T-helper 2 cell treated with Interferon-gamma antibody and Interleukin-4, amounts not matched to agents 5 μg/mL and 100 μg/mL, for 36 hours (primary cell): ENCODE measurements around the gene ZFAND5.

ENCODE experiments used
- DNase-seq: peaks from one replicate; pipeline ENCODE4 v3.0.0; 2021; ENCODE audit warnings: low spot score
- H3K27ac Mint-ChIP-seq: one replicate; pipeline ENCODE4 v1.8.0; 2021; ENCODE audit warnings: mild to moderate bottlenecking, mixed read lengths
- H3K27me3 Mint-ChIP-seq: one replicate; pipeline ENCODE4 v1.8.0; 2021; ENCODE audit warnings: low read depth, mixed read lengths
- H3K36me3 Mint-ChIP-seq: one replicate; pipeline ENCODE4 v1.8.0; 2021; ENCODE audit warnings: low read depth, mixed read lengths
- H3K4me1 Mint-ChIP-seq: one replicate; pipeline ENCODE4 v1.8.0; 2021; ENCODE audit warnings: low read depth, mixed read lengths
- H3K4me3 Mint-ChIP-seq: one replicate; pipeline ENCODE4 v1.8.0; 2022; ENCODE audit warnings: mild to moderate bottlenecking, moderate library complexity, mixed read lengths
- H3K9me3 Mint-ChIP-seq: one replicate; pipeline ENCODE4 v1.8.0; 2021; ENCODE audit warnings: mixed read lengths

Gene ZFAND5

DNA sequence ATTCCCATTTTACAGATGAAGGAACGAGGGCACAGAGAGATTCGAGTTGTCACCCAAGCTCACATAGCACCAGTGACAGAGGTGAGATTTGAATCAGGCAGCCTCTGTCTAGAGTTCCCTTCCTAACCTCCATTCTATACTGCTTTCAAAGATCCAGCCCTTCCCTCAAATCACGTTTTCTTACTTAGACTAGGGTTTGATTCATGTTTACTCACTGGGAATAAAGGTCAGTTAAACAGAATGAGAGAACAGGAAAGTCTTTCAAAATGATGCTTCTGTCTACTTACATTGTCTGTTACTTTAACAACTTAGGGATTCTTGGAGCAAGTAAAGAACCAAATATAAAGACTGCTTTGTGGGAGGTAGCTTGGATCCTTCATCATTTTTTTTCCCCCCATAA, 40.0 kb downstream of the ZFAND5 start:
- H3K4me3 Mint-ChIP-seq = no peak overlapping the region
- no peak overlapping the region for H3K27ac Mint-ChIP-seq
- no peaks in the 10 kb centered on the region for H3K36me3 Mint-ChIP-seq
- H3K4me1 Mint-ChIP-seq = no peaks in the 10 kb centered on the region
- H3K9me3 Mint-ChIP-seq = no peaks in the 10 kb centered on the region
- H3K27me3 Mint-ChIP-seq = peaks cover 14% of the 10 kb centered on the region
- DNase-seq = no peak

GRCh38 chr9:72322678-72323077, 42.3 kb downstream of the ZFAND5 start:
- H3K27me3 Mint-ChIP-seq = peaks cover 16% of the 10 kb centered on the region

DNA sequence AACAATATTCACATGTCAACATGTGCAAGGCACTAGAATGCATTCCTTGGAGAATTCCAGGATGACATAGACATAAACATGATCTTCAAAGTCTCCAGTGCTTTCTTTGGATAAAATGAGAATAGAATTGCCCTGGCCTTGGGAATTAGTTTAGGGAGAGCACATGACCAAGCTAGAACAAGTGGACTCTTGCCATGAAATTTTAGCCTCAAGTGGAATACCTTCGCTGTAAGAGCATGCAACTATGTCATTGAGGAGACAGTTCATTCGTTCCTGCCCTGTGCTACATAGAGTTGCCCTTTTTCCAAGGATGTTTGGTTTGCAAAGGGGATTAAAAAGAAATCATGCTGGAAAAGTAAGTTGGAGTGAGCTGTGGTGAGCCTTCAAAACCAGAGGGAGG, 42.7 kb downstream of the ZFAND5 start:
- H3K27me3 Mint-ChIP-seq = peaks cover 16% of the 10 kb centered on the region
- H3K27ac Mint-ChIP-seq = no peak overlapping the region
- H3K9me3 Mint-ChIP-seq = no peaks in the 10 kb centered on the region
- no peaks in the 10 kb centered on the region for H3K36me3 Mint-ChIP-seq
- H3K4me1 Mint-ChIP-seq = no peaks in the 10 kb centered on the region
- DNase-seq = no peak
- no peak overlapping the region for H3K4me3 Mint-ChIP-seq

More at GRCh38 chr9:72322678-72323077, 42.3 kb downstream of the ZFAND5 start:
- no peak for DNase-seq
- H3K4me1 Mint-ChIP-seq = no peaks in the 10 kb centered on the region
- no peak overlapping the region for H3K4me3 Mint-ChIP-seq
- H3K9me3 Mint-ChIP-seq = no peaks in the 10 kb centered on the region
- no peaks in the 10 kb centered on the region for H3K36me3 Mint-ChIP-seq
- no peak overlapping the region for H3K27ac Mint-ChIP-seq

- DNase-seq = no peak
- Mint-ChIP-seq H3K4me1 (no peaks in the 10 kb centered on the region), H3K27ac (no peak overlapping the region), H3K9me3 (no peaks in the 10 kb centered on the region), H3K36me3 (no peaks in the 10 kb centered on the region), H3K27me3 (peaks cover 2% of the 10 kb centered on the region), H3K4me3 (no peak overlapping the region)
Measured at GRCh38 chr9:72315510-72316311, 49.3 kb downstream of the ZFAND5 start.

DNA sequence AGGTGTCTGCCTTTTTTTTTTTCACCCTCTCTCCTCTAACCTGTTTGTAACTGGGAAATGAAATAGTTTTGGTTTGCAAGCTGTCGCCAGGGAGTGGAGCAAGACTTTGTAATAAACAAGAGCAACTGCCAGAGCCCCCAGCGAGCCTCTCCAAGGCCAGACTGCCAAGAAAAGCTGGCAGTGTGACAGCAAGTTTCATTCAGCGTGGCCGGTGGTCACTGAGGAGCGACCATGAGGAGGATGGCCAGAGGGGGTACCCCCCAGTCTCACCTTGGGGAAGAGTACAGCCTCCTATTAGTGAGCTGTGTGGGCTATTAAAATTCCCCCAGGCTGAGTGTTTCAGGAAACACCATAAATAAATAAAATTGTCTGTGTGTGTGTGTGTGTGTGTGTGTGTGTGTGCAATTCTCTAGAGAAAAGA, 49.9 kb downstream of the ZFAND5 start:
- Mint-ChIP-seq H3K27ac (no peak overlapping the region), H3K4me3 (no peak overlapping the region), H3K9me3 (no peaks in the 10 kb centered on the region), H3K27me3 (peaks cover 2% of the 10 kb centered on the region), H3K36me3 (no peaks in the 10 kb centered on the region), H3K4me1 (no peaks in the 10 kb centered on the region)
- no peak for DNase-seq

DNA sequence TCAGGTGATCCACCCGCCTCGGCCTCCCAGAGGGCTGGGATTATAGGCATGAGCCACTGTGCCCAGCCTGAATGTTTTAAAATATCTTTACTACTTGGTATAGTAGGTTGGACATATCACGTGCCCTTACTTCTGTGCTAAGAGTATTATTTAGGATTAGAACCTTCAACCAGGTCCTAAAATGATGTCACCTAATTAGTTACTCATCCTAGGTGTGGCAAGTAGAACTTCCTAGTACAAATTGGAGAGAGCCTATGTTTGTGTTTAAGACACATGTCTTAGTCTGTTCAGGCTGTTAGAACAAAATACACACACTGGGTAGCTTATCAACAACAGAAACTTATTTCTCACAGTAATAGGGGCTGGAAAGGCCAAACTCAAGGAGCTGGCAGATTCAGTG, 51.5 kb downstream of the ZFAND5 start:
- Mint-ChIP-seq H3K27ac (no peak overlapping the region), H3K4me1 (no peaks in the 10 kb centered on the region)

GRCh38 chr9:72312386-72312987, 52.5 kb downstream of the ZFAND5 start:
- peaks cover 4% of the 10 kb centered on the region for H3K27me3 Mint-ChIP-seq
- H3K27ac Mint-ChIP-seq = no peak overlapping the region
- no peak overlapping the region for H3K4me3 Mint-ChIP-seq
- no peaks in the 10 kb centered on the region for H3K9me3 Mint-ChIP-seq
- H3K36me3 Mint-ChIP-seq = no peaks in the 10 kb centered on the region
- no peak for DNase-seq
- no peaks in the 10 kb centered on the region for H3K4me1 Mint-ChIP-seq

More for the DNA sequence above, 51.5 kb downstream of the ZFAND5 start:
- Mint-ChIP-seq H3K4me3 (no peak overlapping the region), H3K36me3 (no peaks in the 10 kb centered on the region), H3K27me3 (peaks cover 6% of the 10 kb centered on the region), H3K9me3 (no peaks in the 10 kb centered on the region)
- no peak for DNase-seq

GRCh38 chr9:72309364-72310133, 55.5 kb downstream of the ZFAND5 start:
- Mint-ChIP-seq H3K27me3 (peaks cover 4% of the 10 kb centered on the region), H3K4me3 (no peak overlapping the region), H3K9me3 (no peaks in the 10 kb centered on the region), H3K36me3 (no peaks in the 10 kb centered on the region), H3K27ac (no peak overlapping the region), H3K4me1 (peaks cover 13% of the 10 kb centered on the region)
- no peak for DNase-seq

- Mint-ChIP-seq H3K27ac (no peak overlapping the region), H3K4me3 (no peak overlapping the region), H3K36me3 (no peaks in the 10 kb centered on the region), H3K9me3 (no peaks in the 10 kb centered on the region), H3K27me3 (peaks cover 4% of the 10 kb centered on the region), H3K4me1 (peaks cover 19% of the 10 kb centered on the region)
- no peak for DNase-seq
Measured at GRCh38 chr9:72306761-72307160, 58.2 kb downstream of the ZFAND5 start.

DNA sequence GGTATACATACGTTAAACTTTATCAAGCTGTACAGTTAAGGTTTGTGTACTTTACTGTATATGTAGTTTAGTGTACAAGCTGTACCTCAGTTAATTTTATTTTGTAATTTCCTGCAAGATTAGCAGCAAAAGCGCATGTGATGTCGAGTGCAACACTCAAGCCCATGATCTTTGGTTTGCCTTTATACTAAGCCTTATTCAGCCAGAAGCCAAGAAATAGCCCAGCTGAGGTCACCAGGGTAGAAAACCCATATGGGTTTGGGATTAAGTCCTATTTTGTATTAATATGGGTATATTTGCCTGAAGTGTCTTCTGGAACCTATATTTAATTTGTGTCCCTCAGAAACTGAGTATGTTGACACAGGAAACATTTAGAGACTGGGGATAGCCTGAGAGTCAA, 59.3 kb downstream of the ZFAND5 start:
- no peak for DNase-seq
- peaks cover 5% of the 10 kb centered on the region for H3K9me3 Mint-ChIP-seq
- no peak overlapping the region for H3K27ac Mint-ChIP-seq
- H3K4me3 Mint-ChIP-seq = no peak overlapping the region
- no peaks in the 10 kb centered on the region for H3K36me3 Mint-ChIP-seq
- H3K27me3 Mint-ChIP-seq = peaks cover 4% of the 10 kb centered on the region
- peaks cover 26% of the 10 kb centered on the region for H3K4me1 Mint-ChIP-seq

DNA sequence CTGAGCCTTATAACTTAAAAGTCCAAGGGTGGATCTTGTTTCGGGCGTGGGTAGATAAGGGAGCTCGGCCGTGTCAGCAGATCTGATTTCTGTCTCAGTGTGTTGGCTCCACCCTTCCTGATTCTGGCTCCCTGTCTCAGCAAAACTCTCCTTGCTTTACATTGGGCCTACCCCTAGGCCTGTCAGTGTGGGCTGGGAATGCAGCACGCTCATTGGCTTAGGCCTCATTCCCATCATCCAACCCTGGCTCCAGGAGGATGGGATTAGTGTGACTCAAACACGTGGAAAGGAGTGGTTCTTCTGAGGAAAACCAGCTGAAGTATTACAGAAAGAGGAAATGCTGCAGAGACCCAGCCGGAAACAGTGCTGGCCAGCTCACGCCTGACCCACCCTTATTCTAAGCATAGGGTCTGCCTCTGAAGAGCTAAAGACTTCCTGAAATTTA, 59.9 kb downstream of the ZFAND5 start:
- Mint-ChIP-seq H3K9me3 (peaks cover 5% of the 10 kb centered on the region), H3K36me3 (no peaks in the 10 kb centered on the region), H3K27me3 (peaks cover 4% of the 10 kb centered on the region), H3K4me1 (peaks cover 31% of the 10 kb centered on the region), H3K4me3 (peak overlapping the region; percentile 49), H3K27ac (no peak overlapping the region)
- DNase-seq = no peak

- Mint-ChIP-seq H3K27me3 (peaks cover 2% of the 10 kb centered on the region), H3K4me3 (peak overlapping the region; percentile 49), H3K4me1 (peaks cover 31% of the 10 kb centered on the region), H3K27ac (peak overlapping the region; percentile 62), H3K9me3 (peaks cover 5% of the 10 kb centered on the region), H3K36me3 (no peaks in the 10 kb centered on the region)
- DNase-seq = no peak
Measured at GRCh38 chr9:72304538-72304937, 60.5 kb downstream of the ZFAND5 start.
